HG03103 (cell line): ENCODE results near the gene KRT35.

Experiments used
- ATAC-seq: cut with Tn5 transposase; IDR thresholded peaks from one replicate; pipeline ENCODE4 v1.9.1; 2021; ENCODE audit warnings: low read depth; ENCODE audit not compliant: unreplicated experiment

The KRT35 gene

GRCh38 chr17:41428591-41429291 is 52.2 kb downstream of the KRT35 start:
- ATAC-seq: no peak
